Prostate gland (tissue), 2 donors: ENCODE results near the gene TRRAP. TPM values are rescaled to one million over a fixed set of nuclear protein-coding genes. Genes with fewer than 3 reads are reported as not detected.

Experiments used
- DNase-seq: peaks from one replicate; pipeline ENCODE4 v3.0.0-alpha.2; 2019; ENCODE audit warnings: low spot score
- H3K27ac ChIP-seq, 2 donors: fragments of 200-600 bp; sonication (generic); 2 replicates each; pipeline ENCODE4 v1.5.1; 2017 to 2019
- H3K27me3 ChIP-seq: fragments of 200-600 bp; sonication (generic); replicated peaks from 2 replicates; pipeline ENCODE4 v1.5.1; 2019; ENCODE audit not compliant: insufficient read depth
- H3K36me3 ChIP-seq, 2 donors: fragments of 200-600 bp; sonication (generic); 1 replicate in 1 of 2; 2 replicates in 1 of 2; pipeline versions ENCODE4 v1.5.1 to v1.8.1; 2017 to 2019
- H3K4me1 ChIP-seq: fragments of 200-600 bp; sonication (generic); replicated peaks from 2 replicates; pipeline ENCODE4 v1.5.1; 2019
- H3K4me3 ChIP-seq, 2 donors: fragments of 200-600 bp; sonication (generic); 2 replicates each; pipeline ENCODE4 v1.5.1; 2017 to 2019
- H3K9me3 ChIP-seq: fragments of 200-600 bp; sonication (generic); 2 replicates; pipeline ENCODE4 v1.5.1; 2017
- POLR2A ChIP-seq: fragments of 450-650 bp; IDR thresholded peaks from one replicate; pipeline ENCODE4 v1.6.1; 2016; ENCODE audit warnings: antibody characterized with exemption, mild to moderate bottlenecking
- POLR2AphosphoS5 ChIP-seq: sonication (generic); formaldehyde crosslinking; IDR thresholded peaks from one replicate; pipeline ENCODE4 v1.6.1; 2017; ENCODE audit warnings: antibody characterized with exemption
- WGBS: methylation state at CpG from one replicate; pipeline ENCODE4 v1.1.5; 2018; 5-methylcytosine and 5-hydroxymethylcytosine counted together
- intact Hi-C: fragments of 100-400 bp; cut with DNase I; formaldehyde crosslinking; loops from one replicate; pipeline ENCODE4 v1.14.2; 2022
- total RNA-seq, 2 donors: library from RNA; depleted of rRNA; stranded (reverse); fragments of >200 nt; gene quantifications; one replicate each; pipeline ENCODE4 v1.1.0, GENCODE V29; 2016
- TF ChIP-seq, protein P1 (sequence below), 4 experiments: fragments of 200-600 bp in 2 of 4; fragments of 450-650 bp in 2 of 4; sonication (generic) in 2 of 4; IDR thresholded peaks; 1 replicate in 3 of 4; 2 replicates in 1 of 4; pipeline ENCODE4 v1.5.1; 2016 to 2019; ENCODE audit warnings: antibody characterized with exemption in 4 of 4, mild to moderate bottlenecking in 2 of 4, moderate library complexity in 2 of 4

TRRAP gene
- total RNA-seq, 2 donors from 2014 or later, result 38.3 to 87.4 TPM

DNA sequence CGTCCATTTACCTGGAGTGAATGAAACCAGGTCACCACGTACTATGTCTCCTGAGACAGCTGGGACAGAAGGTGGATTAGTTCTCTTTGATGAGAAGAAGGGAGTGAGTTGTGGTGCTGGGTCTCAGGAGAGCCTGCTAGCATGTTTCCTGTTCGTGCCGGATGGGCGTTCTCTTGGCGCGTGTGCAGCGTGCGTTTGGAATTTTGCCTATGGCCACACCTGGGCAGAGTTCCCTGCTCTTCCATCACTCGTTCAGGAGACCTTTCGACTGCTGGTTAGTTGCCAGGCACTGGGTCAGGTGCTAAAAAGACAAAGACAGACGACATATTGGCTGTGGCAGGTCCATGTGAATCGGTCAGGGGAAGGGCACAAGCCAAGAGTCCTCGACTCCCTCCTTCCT lies 90.3 kb downstream of the TRRAP start:
- peaks cover 5 to 32% of the 10 kb centered on the region in 2 donors for H3K36me3 ChIP-seq
- no peak for DNase-seq
- intact Hi-C loops, result no loop called here
- 61% methylated on average over 14 of the region's 14 CpGs for WGBS
- H3K4me1 ChIP-seq, result no peaks in the 10 kb centered on the region
- no peaks in the 10 kb centered on the region for H3K27me3 ChIP-seq
- TF ChIP-seq POLR2AphosphoS5 (no peak), POLR2A (no peak)
- TF ChIP-seq, protein P1, sequence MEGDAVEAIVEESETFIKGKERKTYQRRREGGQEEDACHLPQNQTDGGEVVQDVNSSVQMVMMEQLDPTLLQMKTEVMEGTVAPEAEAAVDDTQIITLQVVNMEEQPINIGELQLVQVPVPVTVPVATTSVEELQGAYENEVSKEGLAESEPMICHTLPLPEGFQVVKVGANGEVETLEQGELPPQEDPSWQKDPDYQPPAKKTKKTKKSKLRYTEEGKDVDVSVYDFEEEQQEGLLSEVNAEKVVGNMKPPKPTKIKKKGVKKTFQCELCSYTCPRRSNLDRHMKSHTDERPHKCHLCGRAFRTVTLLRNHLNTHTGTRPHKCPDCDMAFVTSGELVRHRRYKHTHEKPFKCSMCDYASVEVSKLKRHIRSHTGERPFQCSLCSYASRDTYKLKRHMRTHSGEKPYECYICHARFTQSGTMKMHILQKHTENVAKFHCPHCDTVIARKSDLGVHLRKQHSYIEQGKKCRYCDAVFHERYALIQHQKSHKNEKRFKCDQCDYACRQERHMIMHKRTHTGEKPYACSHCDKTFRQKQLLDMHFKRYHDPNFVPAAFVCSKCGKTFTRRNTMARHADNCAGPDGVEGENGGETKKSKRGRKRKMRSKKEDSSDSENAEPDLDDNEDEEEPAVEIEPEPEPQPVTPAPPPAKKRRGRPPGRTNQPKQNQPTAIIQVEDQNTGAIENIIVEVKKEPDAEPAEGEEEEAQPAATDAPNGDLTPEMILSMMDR (IDR thresholded peaks at IDR 0.05), result no peak
- H3K9me3 ChIP-seq, result no peaks in the 10 kb centered on the region
- H3K27ac ChIP-seq, result no peak overlapping the region
- no peak overlapping the region for H3K4me3 ChIP-seq

DNA sequence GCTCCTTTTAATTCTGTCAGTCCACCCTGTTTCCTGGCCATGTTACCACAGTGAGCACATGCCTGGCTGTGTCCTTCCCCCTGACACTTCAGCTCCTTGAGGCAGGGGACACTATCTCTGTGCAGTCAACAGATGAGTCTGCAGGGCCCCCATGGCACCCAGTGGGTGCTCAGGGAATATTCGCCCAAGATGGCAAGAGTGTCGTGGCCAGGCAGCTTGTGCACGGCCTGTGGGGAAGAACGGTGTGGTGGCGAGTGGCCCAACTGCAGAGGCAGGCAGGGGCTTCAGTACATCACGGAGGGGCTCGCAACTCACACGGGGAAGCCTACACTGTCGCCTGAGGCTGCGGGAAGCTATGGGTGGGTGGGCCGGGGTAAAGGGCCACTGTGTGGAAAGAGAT lies 91.1 kb downstream of the TRRAP start:
- no peaks in the 10 kb centered on the region for H3K27me3 ChIP-seq
- H3K27ac ChIP-seq, result no peak overlapping the region
- no peak for DNase-seq
- H3K9me3 ChIP-seq, result no peaks in the 10 kb centered on the region
- intact Hi-C loops, result no loop called here
- WGBS, result 90% methylated on average over 9 of the region's 11 CpGs
- TF ChIP-seq, protein P1 (IDR thresholded peaks at IDR 0.05), result no peak
- TF ChIP-seq POLR2AphosphoS5, result no peak
- TF ChIP-seq POLR2A, result no peak
- H3K4me3 ChIP-seq, result no peak overlapping the region
- H3K4me1 ChIP-seq, result no peaks in the 10 kb centered on the region
- peaks cover 5 to 32% of the 10 kb centered on the region in 2 donors for H3K36me3 ChIP-seq

DNA sequence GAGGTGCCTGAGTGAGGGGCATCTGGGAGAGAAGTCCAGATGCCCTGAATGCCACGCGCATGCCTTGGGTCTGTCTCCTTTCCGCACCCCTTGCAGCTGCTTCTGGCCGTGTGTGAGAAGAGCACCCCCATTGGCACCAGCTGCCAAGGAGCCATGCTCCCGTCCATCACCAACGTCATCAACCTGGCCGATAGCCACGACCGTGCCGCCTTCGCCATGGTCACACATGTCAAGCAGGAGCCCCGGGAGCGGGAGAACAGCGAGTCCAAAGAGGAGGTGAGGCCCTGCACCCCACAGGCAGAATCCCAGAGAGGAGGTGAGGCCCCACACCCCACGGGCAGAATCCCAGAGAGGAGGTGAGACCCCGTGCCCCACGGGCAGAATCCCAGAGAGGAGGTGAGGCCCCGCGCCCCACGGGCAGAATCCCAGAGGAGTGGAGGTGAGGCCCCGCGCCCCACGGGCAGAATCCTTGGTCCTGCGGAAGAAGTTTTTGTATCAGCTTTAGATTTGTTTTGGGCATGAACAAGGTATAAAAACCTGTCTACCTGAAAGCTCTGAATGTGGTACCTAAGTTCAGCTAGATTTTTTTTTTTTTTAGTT lies 91.8 kb downstream of the TRRAP start:
- no peak overlapping the region for H3K27ac ChIP-seq
- intact Hi-C loops, result no loop called here
- WGBS, result 93% methylated on average over 24 of the region's 24 CpGs

DNA sequence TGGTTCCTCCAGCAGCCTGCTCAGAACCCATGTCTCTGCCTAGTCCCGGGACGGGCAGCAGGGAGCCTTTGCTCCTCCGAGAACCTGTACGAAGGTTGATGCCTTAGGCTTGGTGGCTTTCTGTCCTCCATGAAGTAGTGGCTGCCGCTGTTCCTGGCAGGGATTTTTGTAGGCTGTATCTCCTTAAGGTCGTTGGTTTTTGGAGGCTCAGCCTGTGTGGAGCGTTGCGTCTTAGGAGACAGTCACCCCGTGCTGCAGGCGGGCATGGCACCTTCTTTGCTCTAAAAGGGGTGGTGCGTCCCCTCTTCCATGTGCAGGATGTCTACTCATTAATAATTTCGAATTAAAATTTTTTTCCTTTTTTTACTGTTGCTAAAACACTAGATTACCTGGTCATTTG lies 92.5 kb downstream of the TRRAP start:
- Histone ChIP-seq H3K9me3 (no peaks in the 10 kb centered on the region), H3K4me3 (no peak overlapping the region), H3K27me3 (no peaks in the 10 kb centered on the region), H3K36me3 (peaks cover under 1 to 23% of the 10 kb centered on the region in 2 donors), H3K4me1 (no peaks in the 10 kb centered on the region), H3K27ac (no peak overlapping the region)
- intact Hi-C loops, result no loop called here
- 91% methylated on average over 12 of the region's 12 CpGs for WGBS
- TF ChIP-seq, protein P1 (IDR thresholded peaks at IDR 0.05), result no peak
- TF ChIP-seq POLR2AphosphoS5, result no peak
- TF ChIP-seq POLR2A, result no peak
- DNase-seq, result no peak

More for the DNA sequence above, 91.8 kb downstream of the TRRAP start:
- Histone ChIP-seq H3K4me3 (no peak overlapping the region), H3K4me1 (no peaks in the 10 kb centered on the region), H3K27me3 (no peaks in the 10 kb centered on the region), H3K9me3 (no peaks in the 10 kb centered on the region), H3K36me3 (peaks cover 5 to 25% of the 10 kb centered on the region in 2 donors)
- no peak for DNase-seq
- TF ChIP-seq, protein P1 (IDR thresholded peaks at IDR 0.05), result no peak
- TF ChIP-seq POLR2A (no peak), POLR2AphosphoS5 (no peak)

DNA sequence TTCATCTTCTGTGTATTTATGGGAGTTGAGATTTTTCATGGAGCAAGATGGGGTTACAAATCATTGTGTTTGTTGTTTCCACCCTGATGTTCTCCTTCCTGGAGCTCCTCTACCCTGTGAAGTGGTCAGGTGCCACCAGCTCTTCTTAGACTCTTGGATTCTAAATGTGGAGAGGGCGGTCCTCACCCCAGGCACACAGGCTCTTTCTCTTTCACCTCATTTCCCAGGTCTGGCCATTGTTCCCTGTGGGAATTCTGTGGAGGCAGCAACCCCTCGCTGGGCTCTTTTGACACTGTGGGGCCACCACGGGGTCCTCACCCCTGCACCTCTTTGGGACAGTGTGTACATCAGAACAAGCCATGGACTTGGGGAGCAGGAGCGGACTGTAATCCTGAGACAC lies 95.9 kb downstream of the TRRAP start:
- no peak overlapping the region for H3K4me3 ChIP-seq
- DNase-seq, result no peak

More for the DNA sequence above, 95.9 kb downstream of the TRRAP start:
- H3K9me3 ChIP-seq, result no peaks in the 10 kb centered on the region
- TF ChIP-seq POLR2AphosphoS5, result no peak
- TF ChIP-seq, protein P1 (IDR thresholded peaks at IDR 0.05), result no peak
- no peak for TF ChIP-seq POLR2A
- no peak overlapping the region for H3K27ac ChIP-seq
- H3K36me3 ChIP-seq, result peaks cover 6 to 21% of the 10 kb centered on the region in 2 donors
- intact Hi-C loops, result no loop called here
- 93% methylated on average over 4 of the region's 4 CpGs for WGBS
- H3K27me3 ChIP-seq, result no peaks in the 10 kb centered on the region
- H3K4me1 ChIP-seq, result no peaks in the 10 kb centered on the region
